ENCODE results near the gene ADM2. TPM values are rescaled to one million over a fixed set of nuclear protein-coding genes. Genes with fewer than 3 reads are reported as not detected.

ADM2 gene
- total and polyA plus RNA-seq, 2 donors (not counting 1 experiment from before 2014, with no cell fraction given), result 0.73 to 5.8 TPM

GRCh38 chr22:50520826-50521453 is 39.6 kb downstream of the ADM2 start:
- peaks cover 23% of the 10 kb centered on the region for H3K36me3 ChIP-seq (ENCODE audit: control insufficient read depth, insufficient read depth, low read length)
- no peak overlapping the region for H3K9ac ChIP-seq (ENCODE audit: insufficient read depth, low read length)
- H3K27ac ChIP-seq (ENCODE audit: insufficient read depth, low read length), result no peak overlapping the region
- peaks cover 8% of the 10 kb centered on the region for H3K4me1 ChIP-seq (ENCODE audit: control insufficient read depth, extremely low read depth, insufficient read depth, low read length)
- H3K4me3 ChIP-seq (replicated peaks in 1 of 4; ENCODE audit: control extremely low read depth in 1 of 4, insufficient read depth in 1 of 4, low read depth in 3 of 4, low read length in 4 of 4), result no peak overlapping the region
- H3K4me2 ChIP-seq (ENCODE audit: extremely low read depth, insufficient read depth, low read length), result no peak overlapping the region
- no peaks in the 10 kb centered on the region for H3K27me3 ChIP-seq (ENCODE audit: control insufficient read depth, insufficient read depth, low read length)
- TF ChIP-seq CTCF (conservative IDR thresholded peaks at IDR 0.05 in 1 of 2, IDR thresholded peaks at IDR 0.05 in 1 of 2; ENCODE audit: low read depth in 1 of 2, low read length in 2 of 2) (no peak), EZH2 (IDR thresholded peaks at IDR 0.05; ENCODE audit: low read length, missing control alignments) (no peak)
- H2AFZ ChIP-seq (ENCODE audit: low read length), result no peak overlapping the region
- DNase-seq (ENCODE audit: low read depth in 2 of 2), result no peak
- no peaks in the 10 kb centered on the region for H3K9me3 ChIP-seq (ENCODE audit: control insufficient read depth, insufficient read depth, low read depth, low read length)
- peaks cover 23% of the 10 kb centered on the region for H3K79me2 ChIP-seq (ENCODE audit: control insufficient read depth, insufficient read depth, low read length)
- H4K20me1 ChIP-seq (ENCODE audit: control insufficient read depth, extremely low read depth, insufficient read depth, low read length), result no peaks in the 10 kb centered on the region

- TF ChIP-seq EZH2 (IDR thresholded peaks at IDR 0.05; ENCODE audit: low read length, missing control alignments), result no peak
- no peak for TF ChIP-seq CTCF (conservative IDR thresholded peaks at IDR 0.05 in 1 of 2, IDR thresholded peaks at IDR 0.05 in 1 of 2; ENCODE audit: low read depth in 1 of 2, low read length in 2 of 2)
- peaks cover 23% of the 10 kb centered on the region for H3K36me3 ChIP-seq (ENCODE audit: control insufficient read depth, insufficient read depth, low read length)
- no peak overlapping the region for H3K9ac ChIP-seq (ENCODE audit: insufficient read depth, low read length)
- H3K79me2 ChIP-seq (ENCODE audit: control insufficient read depth, insufficient read depth, low read length), result peaks cover 18% of the 10 kb centered on the region
- peaks cover 8% of the 10 kb centered on the region for H3K4me1 ChIP-seq (ENCODE audit: control insufficient read depth, extremely low read depth, insufficient read depth, low read length)
- no peaks in the 10 kb centered on the region for H3K27me3 ChIP-seq (ENCODE audit: control insufficient read depth, insufficient read depth, low read length)
- H3K4me3 ChIP-seq (replicated peaks in 1 of 4; ENCODE audit: control extremely low read depth in 1 of 4, insufficient read depth in 1 of 4, low read depth in 3 of 4, low read length in 4 of 4), result no peak overlapping the region
- H3K4me2 ChIP-seq (ENCODE audit: extremely low read depth, insufficient read depth, low read length), result no peak overlapping the region
- H3K27ac ChIP-seq (ENCODE audit: insufficient read depth, low read length), result no peak overlapping the region
- no peak overlapping the region for H2AFZ ChIP-seq (ENCODE audit: low read length)
- H3K9me3 ChIP-seq (ENCODE audit: control insufficient read depth, insufficient read depth, low read depth, low read length), result no peaks in the 10 kb centered on the region
- no peaks in the 10 kb centered on the region for H4K20me1 ChIP-seq (ENCODE audit: control insufficient read depth, extremely low read depth, insufficient read depth, low read length)
- DNase-seq (ENCODE audit: low read depth in 2 of 2), result no peak
These were observed 40.4 kb downstream of the ADM2 start for GRCh38 chr22:50521710-50522109.

GRCh38 chr22:50522208-50522805 is 41.0 kb downstream of the ADM2 start:
- H3K4me3 ChIP-seq (replicated peaks in 1 of 4; ENCODE audit: control extremely low read depth in 1 of 4, insufficient read depth in 1 of 4, low read depth in 3 of 4, low read length in 4 of 4), result no peak overlapping the region
- H3K79me2 ChIP-seq (ENCODE audit: control insufficient read depth, insufficient read depth, low read length), result peaks cover 18% of the 10 kb centered on the region
- H3K4me2 ChIP-seq (ENCODE audit: extremely low read depth, insufficient read depth, low read length), result no peak overlapping the region
- H3K9ac ChIP-seq (ENCODE audit: insufficient read depth, low read length), result no peak overlapping the region
- TF ChIP-seq EZH2 (IDR thresholded peaks at IDR 0.05; ENCODE audit: low read length, missing control alignments), result no peak
- TF ChIP-seq CTCF (conservative IDR thresholded peaks at IDR 0.05 in 1 of 2, IDR thresholded peaks at IDR 0.05 in 1 of 2; ENCODE audit: low read depth in 1 of 2, low read length in 2 of 2), result no peak
- H3K36me3 ChIP-seq (ENCODE audit: control insufficient read depth, insufficient read depth, low read length), result peaks cover 21% of the 10 kb centered on the region
- no peak overlapping the region for H3K27ac ChIP-seq (ENCODE audit: insufficient read depth, low read length)
- DNase-seq (ENCODE audit: low read depth in 2 of 2), result no peak
- H3K9me3 ChIP-seq (ENCODE audit: control insufficient read depth, insufficient read depth, low read depth, low read length), result no peaks in the 10 kb centered on the region
- H2AFZ ChIP-seq (ENCODE audit: low read length), result no peak overlapping the region
- no peaks in the 10 kb centered on the region for H4K20me1 ChIP-seq (ENCODE audit: control insufficient read depth, extremely low read depth, insufficient read depth, low read length)
- no peaks in the 10 kb centered on the region for H3K27me3 ChIP-seq (ENCODE audit: control insufficient read depth, insufficient read depth, low read length)
- H3K4me1 ChIP-seq (ENCODE audit: control insufficient read depth, extremely low read depth, insufficient read depth, low read length), result peaks cover 11% of the 10 kb centered on the region

Data from fibroblast of lung (primary cell).